ENCODE data around the gene TAB2. TPM values are rescaled to one million over a fixed set of nuclear protein-coding genes. Genes with fewer than 3 reads are reported as not detected.

The TAB2 gene
- total RNA-seq, 6 donors from 2014 or later, result 46.5 to 99.5 (median 52.7) TPM

DNA sequence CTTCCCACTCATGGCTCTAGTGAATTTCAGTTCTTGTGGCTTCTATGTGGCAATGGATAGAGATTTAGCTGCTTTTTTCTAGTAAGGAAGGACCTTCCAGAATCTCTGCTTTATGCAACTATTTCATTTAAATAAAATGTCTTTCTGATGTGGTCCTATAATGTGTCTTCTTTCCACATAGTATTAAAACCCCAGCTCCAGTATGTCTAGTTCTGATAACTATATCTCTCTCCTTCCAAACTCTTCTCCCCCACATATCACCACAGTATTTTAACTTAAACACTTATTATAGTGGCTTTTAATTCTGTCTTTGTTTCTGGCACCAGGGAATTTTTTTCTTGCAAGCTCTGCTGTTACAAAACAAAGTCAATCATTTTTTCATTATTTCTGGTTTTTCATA, 41.9 kb downstream of the TAB2 start:
- TF ChIP-seq, protein P1, sequence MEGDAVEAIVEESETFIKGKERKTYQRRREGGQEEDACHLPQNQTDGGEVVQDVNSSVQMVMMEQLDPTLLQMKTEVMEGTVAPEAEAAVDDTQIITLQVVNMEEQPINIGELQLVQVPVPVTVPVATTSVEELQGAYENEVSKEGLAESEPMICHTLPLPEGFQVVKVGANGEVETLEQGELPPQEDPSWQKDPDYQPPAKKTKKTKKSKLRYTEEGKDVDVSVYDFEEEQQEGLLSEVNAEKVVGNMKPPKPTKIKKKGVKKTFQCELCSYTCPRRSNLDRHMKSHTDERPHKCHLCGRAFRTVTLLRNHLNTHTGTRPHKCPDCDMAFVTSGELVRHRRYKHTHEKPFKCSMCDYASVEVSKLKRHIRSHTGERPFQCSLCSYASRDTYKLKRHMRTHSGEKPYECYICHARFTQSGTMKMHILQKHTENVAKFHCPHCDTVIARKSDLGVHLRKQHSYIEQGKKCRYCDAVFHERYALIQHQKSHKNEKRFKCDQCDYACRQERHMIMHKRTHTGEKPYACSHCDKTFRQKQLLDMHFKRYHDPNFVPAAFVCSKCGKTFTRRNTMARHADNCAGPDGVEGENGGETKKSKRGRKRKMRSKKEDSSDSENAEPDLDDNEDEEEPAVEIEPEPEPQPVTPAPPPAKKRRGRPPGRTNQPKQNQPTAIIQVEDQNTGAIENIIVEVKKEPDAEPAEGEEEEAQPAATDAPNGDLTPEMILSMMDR (IDR thresholded peaks at IDR 0.05), result no peak
- TF ChIP-seq EP300 (IDR thresholded peaks at IDR 0.05), result no peak
- TF ChIP-seq POLR2A (IDR thresholded peaks at IDR 0.05), result no peak
- TF ChIP-seq POLR2AphosphoS5 (IDR thresholded peaks at IDR 0.05), result no peak
- H3K27ac ChIP-seq, result no peak overlapping the region
- no peaks in the 10 kb centered on the region for H3K27me3 ChIP-seq

DNA sequence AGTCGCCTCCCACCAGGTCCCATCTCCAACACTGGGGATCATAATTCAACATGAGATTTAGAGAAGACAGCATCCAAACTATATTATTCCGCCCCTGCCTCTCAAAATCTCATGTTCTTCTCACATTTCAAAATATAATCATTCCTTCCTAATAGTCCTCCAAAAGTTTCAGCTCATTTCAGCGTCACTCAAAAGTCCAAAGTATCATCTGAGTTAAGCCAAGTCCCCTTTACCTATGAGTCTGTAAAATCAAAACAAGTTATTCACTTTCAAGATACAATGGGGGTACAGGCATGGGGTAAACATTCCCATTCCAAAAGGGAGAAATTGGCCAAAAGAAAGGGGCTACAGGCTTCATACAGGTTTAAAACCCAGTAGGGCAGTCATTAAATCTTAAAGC, 43.0 kb downstream of the TAB2 start:
- no peaks in the 10 kb centered on the region for H3K36me3 ChIP-seq
- no peak overlapping the region for H3K4me3 ChIP-seq
- H3K27ac ChIP-seq, result no peak overlapping the region
- ATAC-seq (ENCODE audit: low FRiP score in 2 of 2), result no peak
- DNase-seq, result no peak
- 96 to 98% methylated on average over 3 of the region's 3 CpGs for WGBS, 2 donors
- H3K9me3 ChIP-seq, result no peaks in the 10 kb centered on the region
- no peaks in the 10 kb centered on the region for H3K27me3 ChIP-seq
- H3K4me1 ChIP-seq, result peaks cover 3 to 20% (median 8%) of the 10 kb centered on the region in 4 donors
- TF ChIP-seq, protein P1 (IDR thresholded peaks at IDR 0.05), result no peak
- TF ChIP-seq EP300 (IDR thresholded peaks at IDR 0.05), result no peak
- TF ChIP-seq POLR2A (IDR thresholded peaks at IDR 0.05), result no peak
- no peak for TF ChIP-seq POLR2AphosphoS5 (IDR thresholded peaks at IDR 0.05)

More for the DNA sequence above, 41.9 kb downstream of the TAB2 start:
- Histone ChIP-seq H3K4me1 (peaks cover 0 to 12% (median 2%) of the 10 kb centered on the region in 4 donors), H3K9me3 (no peaks in the 10 kb centered on the region), H3K36me3 (no peaks in the 10 kb centered on the region), H3K4me3 (no peak overlapping the region)
- ATAC-seq (ENCODE audit: low FRiP score in 2 of 2) (no peak), DNase-seq (no peak)

DNA sequence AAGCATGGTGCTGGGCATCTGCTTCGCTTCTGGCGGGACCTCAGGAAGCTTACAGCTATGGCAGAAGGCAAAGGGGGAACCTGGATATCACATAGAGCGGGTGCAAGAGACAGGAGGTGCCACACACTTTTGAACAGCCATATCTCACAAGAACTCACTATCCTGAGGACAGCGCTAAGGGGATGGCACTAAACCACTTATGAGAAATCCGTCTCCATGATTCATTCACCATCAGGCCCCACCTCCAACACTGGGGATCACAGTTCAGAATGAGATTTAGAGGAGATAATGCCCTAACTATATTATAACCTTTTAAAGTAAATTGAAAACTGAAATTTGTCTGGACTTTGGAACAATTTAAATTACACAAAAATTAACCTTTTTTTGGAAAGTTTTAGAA, 44.8 kb downstream of the TAB2 start:
- Histone ChIP-seq H3K4me3 (no peak overlapping the region), H3K36me3 (no peaks in the 10 kb centered on the region), H3K9me3 (no peaks in the 10 kb centered on the region), H3K4me1 (peaks cover 6 to 22% (median 9%) of the 10 kb centered on the region in 4 donors), H3K27ac (no peak overlapping the region), H3K27me3 (no peaks in the 10 kb centered on the region)
- DNase-seq (no peak), ATAC-seq (ENCODE audit: low FRiP score in 2 of 2) (no peak)
- no peak for TF ChIP-seq POLR2AphosphoS5 (IDR thresholded peaks at IDR 0.05)
- TF ChIP-seq, protein P1 (IDR thresholded peaks at IDR 0.05), result no peak
- TF ChIP-seq EP300 (IDR thresholded peaks at IDR 0.05), result no peak
- no peak for TF ChIP-seq POLR2A (IDR thresholded peaks at IDR 0.05)
- 99% methylated on average over 5 of the region's 5 CpGs for WGBS, 2 donors

DNA sequence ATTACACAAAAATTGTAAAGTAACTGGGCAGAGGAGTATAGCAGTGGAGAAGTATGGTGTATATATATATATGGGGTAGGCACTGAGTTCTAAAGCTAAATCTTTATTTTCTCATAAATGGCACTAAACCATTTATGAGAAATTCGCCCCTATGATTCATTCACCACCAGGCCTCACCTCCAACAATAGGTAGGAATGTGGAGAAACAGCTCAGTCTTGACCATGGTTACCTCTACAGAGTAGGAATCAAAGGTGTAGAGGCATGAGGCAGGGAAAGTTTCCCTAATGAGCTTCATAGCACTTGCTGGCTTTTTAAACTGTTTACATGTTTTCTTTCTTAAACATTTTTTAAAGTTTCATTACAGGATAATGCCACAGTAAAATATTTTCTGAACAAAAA, 45.6 kb downstream of the TAB2 start:
- DNase-seq (no peak), ATAC-seq (ENCODE audit: low FRiP score in 2 of 2) (no peak)
- Histone ChIP-seq H3K4me3 (no peak overlapping the region), H3K4me1 (peaks cover 6 to 22% (median 11%) of the 10 kb centered on the region in 4 donors), H3K9me3 (no peaks in the 10 kb centered on the region), H3K36me3 (no peaks in the 10 kb centered on the region), H3K27me3 (no peaks in the 10 kb centered on the region), H3K27ac (no peak overlapping the region)
- TF ChIP-seq, protein P1 (IDR thresholded peaks at IDR 0.05), result no peak
- TF ChIP-seq POLR2A (IDR thresholded peaks at IDR 0.05) (no peak), EP300 (IDR thresholded peaks at IDR 0.05) (no peak), POLR2AphosphoS5 (IDR thresholded peaks at IDR 0.05) (no peak)
- WGBS, 2 donors, result 92 to 93% methylated on average over 1 of the region's 1 CpG

DNA sequence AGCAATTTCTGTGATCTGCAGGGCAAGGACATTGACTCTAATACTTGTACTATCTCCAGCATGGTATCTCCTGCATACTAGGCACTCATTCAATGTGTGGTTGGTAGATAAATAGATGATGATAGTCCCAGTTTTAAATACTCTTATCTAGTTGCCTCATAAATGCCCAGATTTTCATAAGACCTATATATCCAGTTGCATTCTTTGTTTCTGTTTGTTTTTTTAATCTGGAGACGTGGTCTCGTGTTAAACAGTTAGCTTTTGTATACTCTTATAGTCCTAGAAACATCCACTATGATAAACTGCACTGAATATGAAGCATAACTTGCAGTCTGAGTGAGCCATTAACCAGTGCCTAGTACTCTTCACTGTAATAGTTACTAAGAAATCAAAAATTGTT, 47.0 kb downstream of the TAB2 start:
- ATAC-seq (ENCODE audit: low FRiP score in 2 of 2) (no peak), DNase-seq (no peak)
- Histone ChIP-seq H3K9me3 (no peaks in the 10 kb centered on the region), H3K27ac (no peak overlapping the region), H3K27me3 (no peaks in the 10 kb centered on the region), H3K4me1 (peaks cover 6 to 22% (median 11%) of the 10 kb centered on the region in 4 donors), H3K36me3 (no peaks in the 10 kb centered on the region), H3K4me3 (no peak overlapping the region)
- WGBS, 2 donors, result 51 to 64% methylated on average over 2 of the region's 2 CpGs
- TF ChIP-seq, protein P1 (IDR thresholded peaks at IDR 0.05), result no peak
- TF ChIP-seq POLR2A (IDR thresholded peaks at IDR 0.05) (no peak), POLR2AphosphoS5 (IDR thresholded peaks at IDR 0.05) (no peak), EP300 (IDR thresholded peaks at IDR 0.05) (no peak)
